GM19452 (cell line): Measurements from ENCODE around the gene RABL2A.
"Not testable (repeated sequence)": the region's sequence is repeated elsewhere in the genome, so short reads cannot be mapped to it uniquely, and the experiment has no call there.

Source experiments
- ATAC-seq: cut with Tn5 transposase; IDR thresholded peaks from one replicate; pipeline ENCODE4 v1.9.1; 2021; ENCODE audit not compliant: unreplicated experiment

The RABL2A gene

GRCh38 chr2:113606036-113606435, 21.0 kb upstream of the RABL2A start:
- ATAC-seq = not testable (repeated sequence)

GRCh38 chr2:113609822-113610221, 17.2 kb upstream of the RABL2A start:
- not testable (repeated sequence) for ATAC-seq

GRCh38 chr2:113621002-113621401, 6.1 kb upstream of the RABL2A start:
- ATAC-seq = not testable (repeated sequence)

GRCh38 chr2:113625906-113626305, 1.2 kb upstream of the RABL2A start:
- ATAC-seq = not testable (repeated sequence)

- ATAC-seq = not testable (repeated sequence)
These were observed 5.8 kb downstream of the RABL2A start for GRCh38 chr2:113632849-113633345.

GRCh38 chr2:113635358-113635757, 8.3 kb downstream of the RABL2A start:
- ATAC-seq = not testable (repeated sequence)

GRCh38 chr2:113636226-113636625, 9.2 kb downstream of the RABL2A start:
- ATAC-seq = not testable (repeated sequence)

- not testable (repeated sequence) for ATAC-seq
These were observed 11.0 kb downstream of the RABL2A start for GRCh38 chr2:113638084-113638483.

GRCh38 chr2:113646217-113646616, 19.2 kb downstream of the RABL2A start:
- ATAC-seq = not testable (repeated sequence)

- ATAC-seq = not testable (repeated sequence)
These were observed 24.1 kb downstream of the RABL2A start for GRCh38 chr2:113650834-113651815.

GRCh38 chr2:113652599-113652998, 25.5 kb downstream of the RABL2A start:
- not testable (repeated sequence) for ATAC-seq

- not testable (repeated sequence) for ATAC-seq
These were observed 29.1 kb downstream of the RABL2A start for GRCh38 chr2:113656031-113656624.

GRCh38 chr2:113657735-113658134, 30.7 kb downstream of the RABL2A start:
- ATAC-seq = not testable (repeated sequence)

GRCh38 chr2:113663285-113664060, 36.4 kb downstream of the RABL2A start:
- not testable (repeated sequence) for ATAC-seq

- not testable (repeated sequence) for ATAC-seq
These were observed 37.9 kb downstream of the RABL2A start for GRCh38 chr2:113664761-113665533.

GRCh38 chr2:113669013-113669412, 41.9 kb downstream of the RABL2A start:
- ATAC-seq = not testable (repeated sequence)

- no peak for ATAC-seq
These were observed 45.4 kb downstream of the RABL2A start for GRCh38 chr2:113672326-113672932.

- ATAC-seq = no peak
These were observed 48.8 kb downstream of the RABL2A start for GRCh38 chr2:113675875-113676274.

- ATAC-seq = no peak
These were observed 49.7 kb downstream of the RABL2A start for GRCh38 chr2:113676623-113677266.
